UCSD-AML1 (cell line): Measurements from ENCODE around the gene NRG3.
"Not testable (repeated sequence)": the region's sequence is repeated elsewhere in the genome, so short reads cannot be mapped to it uniquely, and the experiment has no call there.

ENCODE experiments used
- DNase-seq: peaks from one replicate; lab custom pipeline; 2025; ENCODE audit not compliant: unreplicated experiment; lab: John Stamatoyannopoulos, UW

NRG3 gene

GRCh38 chr10:82267960-82268359, 393.0 kb downstream of the NRG3 start:
- DNase-seq, result no peak

- no peak for DNase-seq
Measured at GRCh38 chr10:82277591-82277990, 402.6 kb downstream of the NRG3 start.

DNA sequence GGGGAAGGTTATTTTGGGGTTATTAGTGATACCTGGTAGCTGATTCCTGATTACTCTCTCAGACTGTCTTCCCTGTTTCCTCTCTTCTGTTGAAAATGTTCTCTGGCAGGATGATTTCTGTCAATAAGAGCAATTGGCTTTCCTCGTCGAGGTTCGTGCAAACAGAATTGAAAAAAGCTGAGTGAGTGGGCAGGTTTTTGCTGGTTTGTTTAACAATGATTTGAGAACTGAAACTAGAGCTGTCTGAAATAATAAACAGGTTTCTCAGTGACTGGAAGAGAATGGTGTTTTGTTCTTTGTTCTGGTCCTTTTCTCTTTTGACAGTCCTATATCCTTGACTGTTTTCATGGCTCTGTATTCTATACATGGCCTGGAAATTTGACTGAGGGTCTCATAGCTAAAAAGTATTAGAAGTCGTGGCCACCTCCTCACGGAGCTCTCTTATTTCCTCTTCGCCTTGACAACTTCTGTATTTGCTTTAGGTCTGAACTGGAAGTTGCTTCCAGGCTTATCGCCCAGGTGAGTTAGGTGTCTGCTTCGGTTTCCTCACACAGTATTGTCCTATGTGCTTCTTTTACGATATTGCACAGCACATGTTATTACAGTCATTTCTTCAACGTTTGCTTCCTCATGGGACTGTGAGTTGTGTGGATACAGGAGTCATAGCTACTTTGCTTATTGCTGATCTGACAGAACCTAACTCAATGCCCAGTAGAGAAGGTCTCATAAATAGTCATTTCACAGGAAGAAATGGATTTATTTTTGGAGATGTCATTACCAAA, 403.6 kb downstream of the NRG3 start:
- DNase-seq, result no peak

- DNase-seq, result no peak
Measured at GRCh38 chr10:82282782-82283456, 407.9 kb downstream of the NRG3 start.

DNA sequence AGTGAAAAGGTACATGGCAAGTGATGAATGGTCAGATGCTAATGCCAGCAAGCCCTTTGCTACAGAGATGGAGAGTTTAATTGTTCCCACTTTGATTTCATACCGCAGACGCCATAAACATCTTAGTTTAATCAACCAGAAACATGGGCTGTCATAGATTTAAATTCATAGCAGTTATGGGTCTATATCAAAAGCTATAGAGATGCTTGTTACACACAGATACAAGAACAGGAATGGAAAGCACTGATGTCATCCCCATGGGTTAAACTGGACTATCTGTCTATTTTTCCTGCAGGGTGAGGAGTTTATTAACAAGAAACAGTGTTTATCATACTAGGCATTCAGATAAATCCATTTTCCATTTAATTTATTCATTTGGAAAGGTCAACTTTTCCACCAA, 409.2 kb downstream of the NRG3 start:
- DNase-seq, result no peak

DNA sequence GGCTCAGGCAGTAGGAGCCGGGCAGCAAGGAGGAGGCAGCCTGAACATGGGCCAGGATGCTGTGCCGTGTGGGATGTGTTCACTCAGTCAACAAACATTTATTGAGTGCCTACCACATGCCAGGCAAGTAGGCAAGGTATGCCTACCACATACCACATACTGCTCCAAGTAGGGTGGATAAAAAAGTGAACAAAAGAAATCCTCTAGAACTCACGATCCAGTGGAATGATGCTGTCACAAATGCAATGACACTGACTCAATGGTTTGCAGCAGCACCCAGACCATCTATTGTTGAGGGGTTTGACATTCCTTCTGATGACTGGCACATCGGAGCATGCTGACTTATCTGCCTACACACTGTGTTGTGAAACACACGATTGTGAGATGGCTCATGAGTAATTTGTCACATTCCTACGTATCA, 413.5 kb downstream of the NRG3 start:
- no peak for DNase-seq

DNA sequence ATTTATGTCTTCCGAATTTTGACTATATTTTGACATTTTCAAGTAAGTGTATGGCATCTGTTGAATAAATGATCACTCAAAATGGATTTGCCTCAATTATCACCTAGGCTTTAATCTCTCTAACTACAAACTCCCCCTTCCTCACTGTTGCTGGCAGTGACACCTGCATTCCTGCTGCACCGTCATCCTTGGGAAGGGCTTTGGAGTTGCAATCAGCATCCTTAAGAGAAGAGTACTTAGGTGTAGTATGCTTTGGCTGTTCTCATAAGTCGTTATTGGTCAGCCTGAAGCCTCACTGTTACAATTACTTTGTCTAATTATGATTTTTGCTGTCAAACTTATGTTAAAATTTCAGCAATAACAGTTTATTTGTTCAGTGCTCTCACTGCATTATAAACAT, 415.0 kb downstream of the NRG3 start:
- no peak for DNase-seq

- no peak for DNase-seq
Measured at GRCh38 chr10:82294874-82295378, 419.9 kb downstream of the NRG3 start.

- peak; percentile 11 for DNase-seq
Measured at GRCh38 chr10:82308641-82309040, 433.6 kb downstream of the NRG3 start.

DNA sequence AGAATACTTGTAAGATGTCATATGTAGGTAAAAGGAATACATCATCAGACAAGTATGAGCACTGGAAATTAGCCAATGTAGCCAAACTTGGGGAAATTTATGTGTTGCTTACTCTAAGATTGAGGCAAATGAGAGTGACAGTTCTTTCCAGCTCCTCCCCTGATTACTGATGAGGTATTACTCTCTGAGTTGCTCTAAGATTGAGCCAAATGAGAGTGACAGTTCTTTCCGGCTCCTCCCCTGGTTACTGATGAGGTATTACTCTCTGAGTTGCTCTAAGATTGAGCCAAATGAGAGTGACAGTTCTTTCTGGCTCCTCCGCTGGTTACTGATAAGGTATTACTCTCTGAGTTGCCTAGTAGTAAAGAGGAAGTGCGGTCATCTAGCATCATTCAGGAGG, 435.8 kb downstream of the NRG3 start:
- DNase-seq, result no peak

DNA sequence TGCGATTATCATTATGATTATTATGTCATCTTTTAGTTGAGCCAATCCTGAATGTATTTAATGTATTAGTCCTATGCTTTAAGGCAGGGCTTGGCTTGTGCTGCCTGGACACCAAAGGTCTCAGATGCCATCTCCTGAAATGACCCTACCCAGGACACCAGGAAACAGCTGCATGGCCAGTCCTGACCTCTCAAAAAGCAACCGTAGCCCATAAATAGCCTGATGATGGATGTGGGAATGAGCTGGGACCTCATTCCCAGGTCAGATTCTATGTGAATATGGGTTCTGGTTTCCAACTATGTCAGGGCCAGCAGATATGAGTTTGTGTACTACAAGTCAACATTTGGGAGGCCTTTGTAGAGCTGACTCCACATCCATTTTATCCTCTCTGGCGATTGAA, 438.4 kb downstream of the NRG3 start:
- no peak for DNase-seq

DNA sequence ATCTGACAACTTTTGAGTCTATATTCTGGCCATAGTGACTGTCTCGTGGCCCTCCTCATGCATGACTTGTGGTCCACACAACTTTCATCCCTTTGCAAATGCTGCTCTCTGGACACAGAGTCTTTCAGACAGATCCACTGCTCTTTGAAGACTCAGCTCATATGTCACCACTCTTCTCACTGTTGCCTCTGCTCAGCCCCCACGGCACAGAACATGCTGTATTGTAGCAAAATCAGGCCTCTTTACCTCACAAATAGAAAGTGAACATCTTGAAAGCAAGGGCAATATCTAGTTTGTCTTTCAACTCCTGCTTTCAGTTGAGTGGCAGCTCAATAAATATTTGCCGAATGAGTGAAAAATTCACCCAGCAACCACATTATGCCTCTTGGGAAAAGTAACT, 443.5 kb downstream of the NRG3 start:
- no peak for DNase-seq

- no peak for DNase-seq
Measured at GRCh38 chr10:82319074-82319473, 444.1 kb downstream of the NRG3 start.

- DNase-seq, result no peak
Measured at GRCh38 chr10:82319562-82319961, 444.6 kb downstream of the NRG3 start.

DNA sequence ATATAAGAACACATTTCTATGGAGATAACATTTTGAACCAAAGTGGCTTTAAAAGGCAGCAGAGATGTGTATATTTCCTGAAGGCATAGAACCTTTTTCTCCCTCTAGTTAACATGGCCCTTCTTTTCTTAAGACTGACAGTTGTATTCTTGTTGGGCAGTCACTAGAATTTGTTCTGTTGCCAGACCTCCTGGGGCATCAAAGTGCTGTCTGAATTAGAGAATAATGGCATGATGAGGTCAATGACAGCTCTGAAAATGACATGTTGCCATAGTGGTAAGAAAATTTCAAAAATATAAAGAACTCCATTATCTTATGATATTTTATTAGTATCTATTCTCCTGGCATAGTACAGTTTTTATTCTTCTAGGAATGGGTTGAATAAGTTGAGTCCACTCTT, 446.7 kb downstream of the NRG3 start:
- no peak for DNase-seq

DNA sequence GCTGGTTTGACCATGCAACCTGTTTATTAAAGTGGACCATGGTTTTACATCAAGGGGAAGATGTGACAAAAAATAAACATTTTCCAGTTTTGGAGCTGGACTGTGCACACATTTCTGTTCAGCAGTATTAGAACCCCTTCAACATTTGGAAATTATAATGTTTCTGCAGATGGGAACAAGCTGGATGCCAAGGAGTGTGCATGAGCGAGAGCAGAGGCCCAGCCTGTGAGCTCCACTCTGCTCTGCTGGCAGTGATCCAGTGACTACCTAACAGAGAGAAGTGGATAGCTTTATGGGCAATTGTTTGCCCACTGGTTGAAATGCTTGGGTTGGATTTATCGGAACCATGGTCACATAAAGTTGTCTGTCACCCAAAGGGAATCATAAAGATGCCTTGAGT, 456.7 kb downstream of the NRG3 start:
- DNase-seq, result no peak

GRCh38 chr10:82335831-82336230, 460.8 kb downstream of the NRG3 start:
- DNase-seq, result no peak

DNA sequence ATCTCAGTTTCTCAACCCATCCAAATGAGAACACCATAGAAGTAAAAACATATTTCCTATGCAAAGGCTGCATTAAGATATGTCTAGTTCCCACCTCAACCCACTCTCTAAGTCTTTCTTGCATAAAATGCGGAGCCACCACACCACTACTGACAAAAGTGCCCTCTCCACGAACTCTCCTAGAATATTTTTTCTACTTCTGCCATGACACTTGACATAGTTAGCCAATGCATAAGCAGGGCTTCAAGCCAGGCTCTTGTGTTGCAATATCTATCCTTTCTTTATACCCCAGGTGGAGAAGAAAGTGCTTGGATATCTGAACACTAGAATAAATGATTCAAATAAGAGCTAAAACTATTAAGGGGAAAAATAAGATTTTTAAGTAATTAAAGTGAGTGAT, 465.2 kb downstream of the NRG3 start:
- DNase-seq, result no peak

GRCh38 chr10:82349590-82349989, 474.6 kb downstream of the NRG3 start:
- not testable (repeated sequence) for DNase-seq

GRCh38 chr10:82353381-82353780, 478.4 kb downstream of the NRG3 start:
- DNase-seq, result no peak

DNA sequence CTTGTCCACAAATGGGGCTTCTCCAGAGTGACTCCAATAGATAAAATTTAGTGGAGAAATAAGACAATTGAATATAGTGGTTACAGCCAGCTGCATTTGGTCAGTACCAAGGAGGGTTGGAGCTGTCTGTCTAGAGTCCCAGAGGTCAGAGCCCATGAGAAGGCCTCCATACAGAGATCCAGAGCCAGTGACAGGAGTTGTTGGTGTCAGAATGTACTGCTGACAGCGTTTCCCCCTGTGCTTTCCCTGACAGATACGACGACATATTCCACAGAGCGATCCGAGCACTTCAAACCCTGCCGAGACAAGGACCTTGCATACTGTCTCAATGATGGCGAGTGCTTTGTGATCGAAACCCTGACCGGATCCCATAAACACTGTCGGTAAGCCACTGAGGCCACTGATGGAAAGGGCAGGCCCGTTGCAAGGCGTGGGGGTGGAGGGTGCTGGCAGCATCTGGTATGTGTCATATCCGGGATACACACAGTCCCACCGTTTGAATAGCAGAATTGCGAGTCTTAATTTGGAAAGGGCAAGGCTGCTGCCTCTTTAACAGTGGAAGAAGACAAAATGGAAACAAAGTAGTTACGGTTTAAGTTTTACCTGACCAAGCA, 483.6 kb downstream of the NRG3 start:
- no peak for DNase-seq

- no peak for DNase-seq
Measured at GRCh38 chr10:82361256-82361655, 486.3 kb downstream of the NRG3 start.
